SJSA1 (cell line): Measurements from ENCODE around the gene HSF4. TPM values are rescaled to one million over a fixed set of nuclear protein-coding genes. Genes with fewer than 3 reads are reported as not detected.

Experiments used
- DNase-seq, 2 experiments: peaks; one replicate each; pipeline ENCODE4 v3.0.0-alpha.2; 2015 to 2020; ENCODE audit warnings: low spot score in 2 of 2, low read depth in 1 of 2
- H3K27ac ChIP-seq: fragments of 250-450 bp; sonication (Bioruptor Pico); 2 replicates; pipeline ENCODE4 v1.5.1; 2020; ENCODE audit warnings: mild to moderate bottlenecking, moderate library complexity
- H3K27me3 ChIP-seq: fragments of 250-450 bp; sonication (Bioruptor Pico); replicated peaks from 2 replicates; pipeline ENCODE4 v1.5.1; 2020; ENCODE audit warnings: mild to moderate bottlenecking, moderate library complexity
- H3K36me3 ChIP-seq: fragments of 250-450 bp; sonication (Bioruptor Pico); 2 replicates; pipeline ENCODE4 v1.5.1; 2020; ENCODE audit warnings: mild to moderate bottlenecking
- H3K4me1 ChIP-seq: fragments of 250-450 bp; sonication (Bioruptor Pico); replicated peaks from 2 replicates; pipeline ENCODE4 v1.6.1; 2021; ENCODE audit warnings: mild to moderate bottlenecking
- H3K4me3 ChIP-seq: fragments of 250-450 bp; sonication (Bioruptor Pico); 2 replicates; pipeline ENCODE4 v1.5.1; 2020; ENCODE audit warnings: mild to moderate bottlenecking
- H3K9me3 ChIP-seq: fragments of 250-450 bp; sonication (Bioruptor Pico); replicated peaks from 2 replicates; pipeline ENCODE4 v1.5.1; 2020; ENCODE audit warnings: mild to moderate bottlenecking
- total RNA-seq: library from RNA; depleted of rRNA; stranded (reverse); fragments of >200 nt; shearing (Covaris generic); gene quantifications from 2 replicates; pipeline ENCODE4 v1.2.3, GENCODE V29; 2014

Gene HSF4
- total RNA-seq, 1 experiment from 2014 or later = 12.8 TPM

- H3K27ac ChIP-seq = no peak overlapping the region
- peak in 1 of 2 experiments; percentile 29 for DNase-seq
- peaks cover 37% of the 10 kb centered on the region for H3K36me3 ChIP-seq
Measured at GRCh38 chr16:67190448-67191399, 26.2 kb downstream of the HSF4 start.

GRCh38 chr16:67191411-67191994 is 27.0 kb downstream of the HSF4 start:
- H3K4me3 ChIP-seq = peak overlapping the region; percentile 93
- peaks cover 34% of the 10 kb centered on the region for H3K4me1 ChIP-seq
- H3K36me3 ChIP-seq = peaks cover 45% of the 10 kb centered on the region
- H3K9me3 ChIP-seq = peaks cover 5% of the 10 kb centered on the region
- no peak overlapping the region for H3K27ac ChIP-seq
- no peaks in the 10 kb centered on the region for H3K27me3 ChIP-seq
- DNase-seq = no peak

More at GRCh38 chr16:67190448-67191399, 26.2 kb downstream of the HSF4 start:
- peaks cover 5% of the 10 kb centered on the region for H3K9me3 ChIP-seq
- H3K4me3 ChIP-seq = no peak overlapping the region
- no peaks in the 10 kb centered on the region for H3K27me3 ChIP-seq
- peaks cover 42% of the 10 kb centered on the region for H3K4me1 ChIP-seq

GRCh38 chr16:67191995-67192681 is 27.6 kb downstream of the HSF4 start, which contains the start of gene E2F4:
TSS of gene E2F4 (plus strand) at chr16:67192155. CDS start at chr16:67192228, 73 bp downstream.
- Histone ChIP-seq H3K4me3 (peak within 1 kb of the TSS; percentile 93), H3K9me3 (peaks cover 5% of the 10 kb centered on the region), H3K4me1 (peaks cover 28% of the 10 kb centered on the region), H3K27me3 (no peaks in the 10 kb centered on the region), H3K36me3 (peaks cover 51% of the 10 kb centered on the region), H3K27ac (peak within 1 kb of the TSS; percentile 52)
- DNase-seq = peak; percentile 78 to 91

GRCh38 chr16:67192781-67193361 is 28.3 kb downstream of the HSF4 start:
- H3K4me1 ChIP-seq = peaks cover 27% of the 10 kb centered on the region
- no peaks in the 10 kb centered on the region for H3K27me3 ChIP-seq
- H3K4me3 ChIP-seq = peak overlapping the region; percentile 93
- H3K27ac ChIP-seq = peak overlapping the region; percentile 52
- H3K36me3 ChIP-seq = peaks cover 59% of the 10 kb centered on the region
- no peak for DNase-seq
- peaks cover 5% of the 10 kb centered on the region for H3K9me3 ChIP-seq

- Histone ChIP-seq H3K4me3 (peak overlapping the region; percentile 93), H3K27ac (no peak overlapping the region)
Measured at GRCh38 chr16:67193536-67193935, 29.0 kb downstream of the HSF4 start.

GRCh38 chr16:67194260-67194659 is 29.7 kb downstream of the HSF4 start:
- no peak for DNase-seq
- H3K27me3 ChIP-seq = no peaks in the 10 kb centered on the region
- H3K4me3 ChIP-seq = no peak overlapping the region
- H3K9me3 ChIP-seq = peaks cover 5% of the 10 kb centered on the region
- no peak overlapping the region for H3K27ac ChIP-seq
- H3K36me3 ChIP-seq = peaks cover 71% of the 10 kb centered on the region
- H3K4me1 ChIP-seq = peaks cover 27% of the 10 kb centered on the region

More at GRCh38 chr16:67193536-67193935, 29.0 kb downstream of the HSF4 start:
- no peak for DNase-seq
- Histone ChIP-seq H3K9me3 (peaks cover 5% of the 10 kb centered on the region), H3K27me3 (no peaks in the 10 kb centered on the region), H3K36me3 (peaks cover 65% of the 10 kb centered on the region), H3K4me1 (peaks cover 27% of the 10 kb centered on the region)

- Histone ChIP-seq H3K27ac (no peak overlapping the region), H3K4me1 (peaks cover 22% of the 10 kb centered on the region), H3K4me3 (no peak overlapping the region), H3K36me3 (peaks cover 82% of the 10 kb centered on the region), H3K27me3 (no peaks in the 10 kb centered on the region), H3K9me3 (peaks cover 5% of the 10 kb centered on the region)
- DNase-seq = no peak
Measured at GRCh38 chr16:67195676-67196075, 31.1 kb downstream of the HSF4 start.

- Histone ChIP-seq H3K36me3 (peaks cover 91% of the 10 kb centered on the region), H3K27me3 (no peaks in the 10 kb centered on the region), H3K4me1 (peaks cover 12% of the 10 kb centered on the region), H3K9me3 (peaks cover 5% of the 10 kb centered on the region), H3K27ac (no peak overlapping the region), H3K4me3 (no peak overlapping the region)
- DNase-seq = no peak
Measured at GRCh38 chr16:67196881-67197280, 32.3 kb downstream of the HSF4 start.

GRCh38 chr16:67197704-67198103 is 33.2 kb downstream of the HSF4 start:
- peaks cover 11% of the 10 kb centered on the region for H3K4me1 ChIP-seq
- no peaks in the 10 kb centered on the region; the same call in 1 of the 2 replicates for H3K9me3 ChIP-seq
- H3K4me3 ChIP-seq = no peak overlapping the region
- H3K36me3 ChIP-seq = peaks cover 92% of the 10 kb centered on the region
- no peak for DNase-seq
- H3K27ac ChIP-seq = no peak overlapping the region
- no peaks in the 10 kb centered on the region for H3K27me3 ChIP-seq

GRCh38 chr16:67198238-67198734 is 33.7 kb downstream of the HSF4 start:
- no peaks in the 10 kb centered on the region for H3K27me3 ChIP-seq
- peaks cover 5% of the 10 kb centered on the region for H3K4me1 ChIP-seq
- DNase-seq = peak in 1 of 2 experiments; percentile 30
- no peak overlapping the region for H3K27ac ChIP-seq
- no peaks in the 10 kb centered on the region for H3K9me3 ChIP-seq
- no peak overlapping the region for H3K4me3 ChIP-seq
- H3K36me3 ChIP-seq = peaks cover 92% of the 10 kb centered on the region

- no peak for DNase-seq
- H3K4me1 ChIP-seq = no peaks in the 10 kb centered on the region; the same call in 1 of the 2 replicates
- no peaks in the 10 kb centered on the region for H3K27me3 ChIP-seq
- peaks cover 90% of the 10 kb centered on the region for H3K36me3 ChIP-seq
- no peak within 1 kb of the TSS for H3K27ac ChIP-seq
- H3K9me3 ChIP-seq = no peaks in the 10 kb centered on the region
- no peak within 1 kb of the TSS for H3K4me3 ChIP-seq
Measured at GRCh38 chr16:67199011-67199807, 34.7 kb downstream of the HSF4 start, which contains the start of gene ELMO3. TSS of gene ELMO3 (plus strand) at chr16:67199131. CDS start at chr16:67199327, 196 bp downstream.

GRCh38 chr16:67199808-67200198 is 35.3 kb downstream of the HSF4 start:
- no peaks in the 10 kb centered on the region for H3K27me3 ChIP-seq
- peaks cover 89% of the 10 kb centered on the region for H3K36me3 ChIP-seq
- no peaks in the 10 kb centered on the region for H3K9me3 ChIP-seq
- no peak for DNase-seq
- H3K4me3 ChIP-seq = no peak overlapping the region
- H3K27ac ChIP-seq = no peak overlapping the region
- H3K4me1 ChIP-seq = no peaks in the 10 kb centered on the region
